Small intestine (tissue), 7 donors: ENCODE measurements around the gene COA8. TPM values are rescaled to one million over a fixed set of nuclear protein-coding genes. Genes with fewer than 3 reads are reported as not detected.

Experiments used
- DNase-seq, 2 donors: peaks; one replicate each; pipeline versions ENCODE4 v3.0.0 to v3.0.0-alpha.2; 2013
- FAIRE-seq: peaks from 2 replicates; lab custom pipeline; 2012; peaks lifted over from hg19 to GRCh38; lab: Jason Lieb, UNC
- H3K27ac ChIP-seq, 3 donors: one replicate each; pipeline ENCODE4 v1.5.1; 2013; ENCODE audit warnings: low read length in 2 of 3, mild to moderate bottlenecking in 2 of 3, control low read depth in 1 of 3, inconsistent platforms in 1 of 3, low read depth in 1 of 3, moderate library complexity in 1 of 3
- H3K27me3 ChIP-seq, 3 donors: one replicate each; pipeline ENCODE4 v1.6.1; 2013; ENCODE audit warnings: low read length in 3 of 3, inconsistent platforms in 1 of 3; ENCODE audit not compliant: control insufficient read depth in 3 of 3, insufficient read depth in 3 of 3
- H3K36me3 ChIP-seq, 3 donors: one replicate each; pipeline ENCODE4 v1.6.1; 2013; ENCODE audit warnings: low read length in 3 of 3, inconsistent platforms in 1 of 3, low read depth in 1 of 3, mild to moderate bottlenecking in 1 of 3, moderate library complexity in 1 of 3; ENCODE audit not compliant: control insufficient read depth in 3 of 3, insufficient read depth in 2 of 3
- H3K4me1 ChIP-seq, 3 donors: one replicate each; pipeline ENCODE4 v1.6.1; 2013; ENCODE audit warnings: low read length in 2 of 3, inconsistent platforms in 1 of 3, low read depth in 1 of 3, mild to moderate bottlenecking in 1 of 3, moderate library complexity in 1 of 3; ENCODE audit not compliant: control insufficient read depth in 3 of 3, insufficient read depth in 2 of 3
- H3K4me3 ChIP-seq, 3 donors: one replicate each; pipeline ENCODE4 v1.5.1; 2013; ENCODE audit warnings: low read length in 3 of 3, control low read depth in 1 of 3, inconsistent platforms in 1 of 3, low read depth in 1 of 3, mild to moderate bottlenecking in 1 of 3, moderate library complexity in 1 of 3
- H3K9me3 ChIP-seq, 2 donors: one replicate each; pipeline ENCODE4 v1.6.1; 2013; ENCODE audit warnings: low read depth in 1 of 2, low read length in 1 of 2; ENCODE audit not compliant: control insufficient read depth in 2 of 2, insufficient read depth in 1 of 2
- WGBS, 3 donors: extraction: QIAGEN DNeasy Blood & Tissue Kit; methylation state at CpG; one replicate each; pipeline ENCODE4 v1.1.7; 2013; 5-methylcytosine and 5-hydroxymethylcytosine counted together
- polyA plus RNA-seq, 4 donors: library from polyadenylated mRNA; stranded (reverse) in 3 of 4; unstranded in 1 of 4; fragments of 200-250 nt in 3 of 4; fragments of 120-200 nt in 1 of 4; gene quantifications; one replicate each; pipeline versions ENCODE4 v1.2.1 to v1.2.3, GENCODE V29; 2013
- donor health status: healthy with polysubstance abuse.
- donor health status: control.
- donor health status: control.
- donor health status: Bipolar disorder and iron deficiency.
- donor health status: healthy.

The COA8 gene
- polyA plus RNA-seq, 4 donors = 33.0 to 68.7 (median 50.2) TPM

- DNase-seq (no peak), FAIRE-seq (no peak)
- 86 to 94% (median 88%) methylated on average over 24 to 26 of the region's 26 CpGs for WGBS, 3 donors
- H3K27ac ChIP-seq = no peak overlapping the region
- H3K36me3 ChIP-seq = peaks cover 0 to 38% (median 2%) of the 10 kb centered on the region in 3 donors
- H3K4me1 ChIP-seq = no peaks in the 10 kb centered on the region
- no peaks in the 10 kb centered on the region for H3K9me3 ChIP-seq
- H3K4me3 ChIP-seq = no peak overlapping the region
- H3K27me3 ChIP-seq = no peaks in the 10 kb centered on the region
These were observed 19.4 kb downstream of the COA8 start for GRCh38 chr14:103581954-103582703.

GRCh38 chr14:103584326-103584915 lies 21.7 kb downstream of the COA8 start:
- 75 to 84% (median 81%) methylated on average over 11 of the region's 11 CpGs for WGBS, 3 donors

GRCh38 chr14:103593577-103593976 lies 30.8 kb downstream of the COA8 start:
- WGBS, 3 donors = 61 to 86% (median 62%) methylated on average over 6 of the region's 6 CpGs
- H3K4me3 ChIP-seq = no peak overlapping the region
- H3K27ac ChIP-seq = no peak overlapping the region
- no peaks in the 10 kb centered on the region for H3K4me1 ChIP-seq
- H3K9me3 ChIP-seq = no peaks in the 10 kb centered on the region
- H3K27me3 ChIP-seq = no peaks in the 10 kb centered on the region
- FAIRE-seq (no peak), DNase-seq (peak in 1 of 2 donors; percentile 16)
- H3K36me3 ChIP-seq = peaks cover 0 to 49% (median 0%) of the 10 kb centered on the region in 3 donors

More at GRCh38 chr14:103584326-103584915, 21.7 kb downstream of the COA8 start:
- H3K4me3 ChIP-seq = no peak overlapping the region
- no peak for FAIRE-seq
- no peaks in the 10 kb centered on the region for H3K27me3 ChIP-seq
- H3K4me1 ChIP-seq = no peaks in the 10 kb centered on the region
- H3K36me3 ChIP-seq = peaks cover 0 to 43% (median 0%) of the 10 kb centered on the region in 3 donors
- DNase-seq = no peak
- H3K27ac ChIP-seq = no peak overlapping the region
- no peaks in the 10 kb centered on the region for H3K9me3 ChIP-seq

GRCh38 chr14:103594265-103594664 lies 31.5 kb downstream of the COA8 start:
- no peaks in the 10 kb centered on the region for H3K9me3 ChIP-seq
- H3K27ac ChIP-seq = no peak overlapping the region
- DNase-seq (no peak), FAIRE-seq (no peak)
- no peak overlapping the region for H3K4me3 ChIP-seq
- no peaks in the 10 kb centered on the region for H3K4me1 ChIP-seq
- H3K36me3 ChIP-seq = peaks cover 0 to 43% (median 0%) of the 10 kb centered on the region in 3 donors
- 76 to 86% (median 84%) methylated on average over 9 to 11 of the region's 11 CpGs for WGBS, 3 donors
- H3K27me3 ChIP-seq = no peaks in the 10 kb centered on the region

- no peak for FAIRE-seq
These were observed 35.0 kb downstream of the COA8 start for GRCh38 chr14:103597623-103598377.

GRCh38 chr14:103600503-103600902 lies 37.7 kb downstream of the COA8 start:
- Histone ChIP-seq H3K36me3 (peaks cover 0 to 14% (median 0%) of the 10 kb centered on the region in 3 donors), H3K4me3 (no peak overlapping the region), H3K4me1 (no peaks in the 10 kb centered on the region), H3K9me3 (no peaks in the 10 kb centered on the region), H3K27ac (no peak overlapping the region), H3K27me3 (no peaks in the 10 kb centered on the region)
- WGBS, 3 donors = 95 to 96% (median 96%) methylated on average over 5 of the region's 5 CpGs
- FAIRE-seq (no peak), DNase-seq (no peak)

More at GRCh38 chr14:103597623-103598377, 35.0 kb downstream of the COA8 start:
- H3K27me3 ChIP-seq = no peaks in the 10 kb centered on the region
- H3K4me1 ChIP-seq = no peaks in the 10 kb centered on the region
- peaks cover 0 to 22% (median 0%) of the 10 kb centered on the region in 3 donors for H3K36me3 ChIP-seq
- 86 to 90% (median 87%) methylated on average over 10 of the region's 10 CpGs for WGBS, 3 donors
- no peaks in the 10 kb centered on the region for H3K9me3 ChIP-seq
- no peak overlapping the region for H3K27ac ChIP-seq
- DNase-seq = no peak
- no peak overlapping the region for H3K4me3 ChIP-seq

- 87 to 95% (median 88%) methylated on average over 5 of the region's 5 CpGs for WGBS, 3 donors
These were observed 41.9 kb downstream of the COA8 start for GRCh38 chr14:103604620-103605019.

More at GRCh38 chr14:103604620-103605019, 41.9 kb downstream of the COA8 start:
- Histone ChIP-seq H3K27me3 (peaks cover 0 to 22% (median 0%) of the 10 kb centered on the region in 3 donors), H3K27ac (no peak overlapping the region), H3K4me3 (no peak overlapping the region), H3K9me3 (no peaks in the 10 kb centered on the region), H3K4me1 (peaks cover 0 to 3% (median 3%) of the 10 kb centered on the region in 3 donors), H3K36me3 (no peaks in the 10 kb centered on the region)
- DNase-seq = no peak
- FAIRE-seq = no peak
